ENCODE data around the gene PAX5.

- TF ChIP-seq TAF1 (IDR thresholded peaks at IDR 0.05; ENCODE audit: low read depth) (no peak), USF1 (IDR thresholded peaks at IDR 0.05) (no peak), EP300 (IDR thresholded peaks at IDR 0.05; ENCODE audit: borderline replicate concordance) (no peak), CREB1 (IDR thresholded peaks at IDR 0.05; ENCODE audit: low read depth) (no peak), EGR1 (IDR thresholded peaks at IDR 0.05) (no peak), CEBPB (IDR thresholded peaks at IDR 0.05) (no peak), TCF12 (IDR thresholded peaks at IDR 0.05; ENCODE audit: low read depth) (no peak), REST (IDR thresholded peaks at IDR 0.05; ENCODE audit: low read depth) (no peak), RAD21 (IDR thresholded peaks at IDR 0.05; ENCODE audit: low read depth) (no peak), TEAD4 (IDR thresholded peaks at IDR 0.05) (no peak), ZBTB7A (IDR thresholded peaks at IDR 0.05; ENCODE audit: low read depth) (no peak), YY1 (IDR thresholded peaks at IDR 0.05; ENCODE audit: low read depth) (no peak), MAX (IDR thresholded peaks at IDR 0.05) (no peak)
Observed at GRCh38 chr9:36861528-36862205, 172.4 kb downstream of the PAX5 start.
